Gastrocnemius medialis (tissue), 4 donors: ENCODE results near the gene STARD3.

ENCODE experiments used
- CTCF ChIP-seq, 5 experiments: fragments of 450-650 bp in 3 of 5; fragments of 200-600 bp in 2 of 5; sonication (generic) in 2 of 5; IDR thresholded peaks in 4 of 5; conservative IDR thresholded peaks in 1 of 5; 1 replicate in 4 of 5; 2 replicates in 1 of 5; pipeline ENCODE4 v1.5.1; 2016 to 2019; ENCODE audit warnings: antibody characterized with exemption in 5 of 5, mild to moderate bottlenecking in 3 of 5, moderate library complexity in 3 of 5
- POLR2A ChIP-seq, 2 donors: fragments of 450-650 bp; IDR thresholded peaks; one replicate each; pipeline ENCODE4 v1.6.1; 2017; ENCODE audit warnings: antibody characterized with exemption in 2 of 2, mild to moderate bottlenecking in 2 of 2, moderate library complexity in 2 of 2

DNA sequence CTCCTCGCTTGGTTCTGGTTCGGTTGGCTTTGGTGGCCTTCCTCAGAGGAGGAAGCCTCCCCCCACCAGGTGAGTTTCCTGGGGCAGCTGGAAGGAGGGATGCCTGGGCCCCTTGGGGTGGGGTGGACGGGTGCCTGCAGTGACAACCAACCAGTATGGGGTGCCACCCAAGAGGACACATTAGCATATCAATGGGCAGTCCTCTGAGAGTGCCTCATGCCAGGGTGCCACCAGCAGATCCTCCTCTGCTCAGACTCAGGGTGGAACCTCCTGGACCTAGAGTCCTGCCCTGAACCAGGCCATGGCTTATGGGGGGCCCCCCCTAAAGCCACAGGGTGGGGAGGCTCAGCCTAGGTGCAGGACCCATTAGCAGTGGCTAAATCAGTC, 7.5 kb upstream of the STARD3 start:
- TF ChIP-seq CTCF (IDR thresholded peaks at IDR 0.05 in 4 of 5, conservative IDR thresholded peaks at IDR 0.05 in 1 of 5) (no peak), POLR2A (IDR thresholded peaks at IDR 0.05) (no peak)
